ENCODE measurements around the gene E2F8. TPM values are rescaled to one million over a fixed set of nuclear protein-coding genes. Genes with fewer than 3 reads are reported as not detected.
"Not testable (repeated sequence)": the region's sequence is repeated elsewhere in the genome, so short reads cannot be mapped to it uniquely, and the experiment has no call there.

E2F8 gene
- 1.0 and 3.4 TPM in 2 replicates for total RNA-seq

GRCh38 chr11:19240420-19241259 lies at the start of gene E2F8:
Gene E2F8 (minus strand): TSS chr11:19240945. CDS start chr11:19240121, 824 bp downstream.
- peak; percentile 97 for DNase-seq

GRCh38 chr11:19290356-19290755 lies 49.6 kb upstream of the E2F8 start:
- DNase-seq: no peak

- no peak for DNase-seq
Measured at GRCh38 chr11:19288256-19288655, 47.5 kb upstream of the E2F8 start.

- no peak for DNase-seq
Measured at GRCh38 chr11:19286411-19286810, 45.7 kb upstream of the E2F8 start.

GRCh38 chr11:19284881-19285280 lies 44.1 kb upstream of the E2F8 start:
- DNase-seq: no peak

- no peak for DNase-seq
Measured at GRCh38 chr11:19283991-19284390, 43.2 kb upstream of the E2F8 start.

- DNase-seq: no peak
Measured at GRCh38 chr11:19281555-19281954, 40.8 kb upstream of the E2F8 start.

- no peak for DNase-seq
Measured at GRCh38 chr11:19281041-19281440, 40.3 kb upstream of the E2F8 start.

- DNase-seq: no peak
Measured at GRCh38 chr11:19279451-19279850, 38.7 kb upstream of the E2F8 start.

GRCh38 chr11:19276859-19277808 lies 36.4 kb upstream of the E2F8 start:
- DNase-seq: no peak

- no peak for DNase-seq
Measured at GRCh38 chr11:19275496-19275895, 34.8 kb upstream of the E2F8 start.

- DNase-seq: not testable (repeated sequence)
Measured at GRCh38 chr11:19273219-19273618, 32.5 kb upstream of the E2F8 start.

- DNase-seq: no peak
Measured at GRCh38 chr11:19268909-19269308, 28.2 kb upstream of the E2F8 start.

GRCh38 chr11:19267567-19267966 lies 26.8 kb upstream of the E2F8 start:
- DNase-seq: no peak

GRCh38 chr11:19263333-19263732 lies 22.6 kb upstream of the E2F8 start:
- no peak for DNase-seq

GRCh38 chr11:19259487-19260345 lies 19.0 kb upstream of the E2F8 start:
- peak; percentile 83 for DNase-seq

- DNase-seq: no peak
Measured at GRCh38 chr11:19258641-19259230, 18.0 kb upstream of the E2F8 start.

GRCh38 chr11:19254441-19254840 lies 13.7 kb upstream of the E2F8 start:
- DNase-seq: not testable (repeated sequence)

GRCh38 chr11:19253817-19254216 lies 13.1 kb upstream of the E2F8 start:
- no peak for DNase-seq

GRCh38 chr11:19253153-19253745 lies 12.5 kb upstream of the E2F8 start:
- peak; percentile 43 for DNase-seq

- DNase-seq: no peak
Measured at GRCh38 chr11:19252394-19253152, 11.8 kb upstream of the E2F8 start.
